Vagina (tissue), 2 donors: Measurements from ENCODE around the gene PRDM1.

Experiments
- CTCF ChIP-seq, 3 experiments: fragments of 450-650 bp in 2 of 3; fragments of 200-600 bp in 1 of 3; sonication (generic) in 1 of 3; IDR thresholded peaks; one replicate each; pipeline ENCODE4 v1.5.1; 2017 to 2019; ENCODE audit warnings: antibody characterized with exemption in 3 of 3, mild to moderate bottlenecking in 2 of 3, moderate library complexity in 2 of 3
- POLR2AphosphoS5 ChIP-seq, 2 donors: sonication (generic); formaldehyde crosslinking; IDR thresholded peaks; one replicate each; pipeline ENCODE4 v1.9.0; 2017; ENCODE audit warnings: antibody characterized with exemption in 2 of 2, mild to moderate bottlenecking in 2 of 2, low read depth in 1 of 2; ENCODE audit not compliant: insufficient read depth in 1 of 2

GRCh38 chr6:106145144-106145543 lies 59.0 kb downstream of the PRDM1 start:
- TF ChIP-seq CTCF (IDR thresholded peaks at IDR 0.05) (no peak), POLR2AphosphoS5 (IDR thresholded peaks at IDR 0.05; ENCODE audit: insufficient read depth in 1 of 2, low read depth in 1 of 2) (no peak)
